Fibroblast of lung (primary cell): ENCODE measurements around the gene WFDC12. TPM values are rescaled to one million over a fixed set of nuclear protein-coding genes. Genes with fewer than 3 reads are reported as not detected.

Source experiments
- DNase-seq, 2 donors: peaks; one replicate each; pipeline versions ENCODE4 v3.0.0 to v3.0.0-alpha.2; 2010; ENCODE audit warnings: low read depth in 2 of 2
- H2AFZ ChIP-seq: 2 replicates; pipeline ENCODE4 v1.5.1; 2012; ENCODE audit warnings: low read length, control low read depth, inconsistent platforms
- H3K27ac ChIP-seq: 2 replicates; pipeline ENCODE4 v1.5.1; 2011; ENCODE audit warnings: low read length, control low read depth; ENCODE audit not compliant: insufficient read depth
- H3K27me3 ChIP-seq: 2 replicates; pipeline ENCODE4 v1.5.1; 2011; ENCODE audit warnings: mild to moderate bottlenecking, low read length; ENCODE audit not compliant: control insufficient read depth, insufficient read depth
- H3K36me3 ChIP-seq: 2 replicates; pipeline ENCODE4 v1.5.1; 2011; ENCODE audit warnings: low read length; ENCODE audit not compliant: control insufficient read depth, insufficient read depth
- H3K4me1 ChIP-seq: 2 replicates; pipeline ENCODE4 v1.5.1; 2011; ENCODE audit warnings: low read length; ENCODE audit not compliant: control insufficient read depth, insufficient read depth; ENCODE audit errors: extremely low read depth
- H3K4me2 ChIP-seq: 2 replicates; pipeline ENCODE4 v1.5.1; 2011; ENCODE audit warnings: low read length, control low read depth; ENCODE audit not compliant: insufficient read depth; ENCODE audit errors: extremely low read depth
- H3K4me3 ChIP-seq, 4 experiments: fragments of 200-600 bp in 1 of 4; sonication (generic) in 1 of 4; replicated peaks in 1 of 4; 2 replicates each; pipeline ENCODE4 v1.5.1; 2011 to 2016; ENCODE audit warnings: low read length in 4 of 4, low read depth in 3 of 4, mild to moderate bottlenecking in 3 of 4, control low read depth in 2 of 4, inconsistent platforms in 1 of 4, mixed read lengths in 1 of 4; ENCODE audit not compliant: insufficient read depth in 1 of 4; ENCODE audit errors: control extremely low read depth in 1 of 4
- H3K79me2 ChIP-seq: 2 replicates; pipeline ENCODE4 v1.5.1; 2012; ENCODE audit warnings: mild to moderate bottlenecking, low read length, inconsistent platforms; ENCODE audit not compliant: control insufficient read depth, insufficient read depth
- H3K9ac ChIP-seq: 2 replicates; pipeline ENCODE4 v1.5.1; 2011; ENCODE audit warnings: mild to moderate bottlenecking, low read length, control low read depth; ENCODE audit not compliant: insufficient read depth
- H3K9me3 ChIP-seq: 2 replicates; pipeline ENCODE4 v1.5.1; 2012; ENCODE audit warnings: low read depth, low read length; ENCODE audit not compliant: control insufficient read depth, insufficient read depth
- H4K20me1 ChIP-seq: 2 replicates; pipeline ENCODE4 v1.5.1; 2011; ENCODE audit warnings: low read length; ENCODE audit not compliant: control insufficient read depth, insufficient read depth; ENCODE audit errors: extremely low read depth
- EZH2 ChIP-seq: IDR thresholded peaks from 2 replicates; pipeline ENCODE4 v1.5.1; 2012; ENCODE audit warnings: low read length, control low read depth, mild to moderate bottlenecking; ENCODE audit errors: missing control alignments
- polyA plus RNA-seq, 2 donors: library from polyadenylated mRNA; depleted of rRNA in 1 of 2; stranded (reverse) in 1 of 2; unstranded in 1 of 2; fragments of >200 nt; gene quantifications; 2 replicates each; pipeline ENCODE4 v1.2.1, GENCODE V29; 2011 to 2012; ENCODE audit warnings: missing spikeins in 1 of 2
- total RNA-seq: library from RNA; depleted of rRNA; stranded (reverse); fragments of >200 nt; gene quantifications from 2 replicates; pipeline ENCODE4 v1.2.1, GENCODE V29; 2014
- TF ChIP-seq, protein P1 (sequence below), 2 donors: IDR thresholded peaks in 1 of 2; conservative IDR thresholded peaks in 1 of 2; 1 replicate in 1 of 2; 2 replicates in 1 of 2; pipeline ENCODE4 v1.5.1; 2011 to 2012; ENCODE audit warnings: low read length in 2 of 2, control low read depth in 1 of 2, inconsistent platforms in 1 of 2, low read depth in 1 of 2, mild to moderate bottlenecking in 1 of 2

WFDC12 gene
- total and polyA plus RNA-seq, 2 donors (not counting 1 experiment from before 2014, with no cell fraction given): not detected

DNA sequence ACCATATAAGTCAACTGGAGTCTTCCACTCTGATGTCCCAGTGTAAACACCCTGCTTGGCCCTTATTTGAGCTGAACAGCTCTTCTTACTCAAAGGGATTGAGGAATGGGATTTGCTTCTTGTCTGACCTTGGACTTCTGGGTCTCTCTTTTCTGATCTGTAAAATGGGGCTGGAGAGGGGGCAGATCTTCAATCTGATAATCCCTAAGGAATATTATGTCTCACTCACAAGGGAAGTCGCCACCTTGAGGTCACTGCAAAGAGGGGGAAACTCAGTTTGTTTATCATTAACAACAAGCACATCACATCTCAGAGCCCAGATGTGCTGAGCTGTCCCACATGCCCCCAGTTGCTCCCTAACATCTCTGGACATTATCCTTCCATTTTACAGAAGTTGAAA lies 38.4 kb downstream of the WFDC12 start:
- H3K9ac ChIP-seq: no peak overlapping the region
- H3K36me3 ChIP-seq: peaks cover 2% of the 10 kb centered on the region
- DNase-seq: no peak
- H2AFZ ChIP-seq: no peak overlapping the region
- no peak overlapping the region for H3K4me2 ChIP-seq
- H3K9me3 ChIP-seq: no peaks in the 10 kb centered on the region
- H4K20me1 ChIP-seq: no peaks in the 10 kb centered on the region
- no peak overlapping the region for H3K27ac ChIP-seq
- H3K79me2 ChIP-seq: no peaks in the 10 kb centered on the region
- peaks cover 5% of the 10 kb centered on the region for H3K4me1 ChIP-seq
- H3K27me3 ChIP-seq: no peaks in the 10 kb centered on the region
- H3K4me3 ChIP-seq: no peak overlapping the region
- TF ChIP-seq EZH2: no peak
- TF ChIP-seq, protein P1, sequence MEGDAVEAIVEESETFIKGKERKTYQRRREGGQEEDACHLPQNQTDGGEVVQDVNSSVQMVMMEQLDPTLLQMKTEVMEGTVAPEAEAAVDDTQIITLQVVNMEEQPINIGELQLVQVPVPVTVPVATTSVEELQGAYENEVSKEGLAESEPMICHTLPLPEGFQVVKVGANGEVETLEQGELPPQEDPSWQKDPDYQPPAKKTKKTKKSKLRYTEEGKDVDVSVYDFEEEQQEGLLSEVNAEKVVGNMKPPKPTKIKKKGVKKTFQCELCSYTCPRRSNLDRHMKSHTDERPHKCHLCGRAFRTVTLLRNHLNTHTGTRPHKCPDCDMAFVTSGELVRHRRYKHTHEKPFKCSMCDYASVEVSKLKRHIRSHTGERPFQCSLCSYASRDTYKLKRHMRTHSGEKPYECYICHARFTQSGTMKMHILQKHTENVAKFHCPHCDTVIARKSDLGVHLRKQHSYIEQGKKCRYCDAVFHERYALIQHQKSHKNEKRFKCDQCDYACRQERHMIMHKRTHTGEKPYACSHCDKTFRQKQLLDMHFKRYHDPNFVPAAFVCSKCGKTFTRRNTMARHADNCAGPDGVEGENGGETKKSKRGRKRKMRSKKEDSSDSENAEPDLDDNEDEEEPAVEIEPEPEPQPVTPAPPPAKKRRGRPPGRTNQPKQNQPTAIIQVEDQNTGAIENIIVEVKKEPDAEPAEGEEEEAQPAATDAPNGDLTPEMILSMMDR (conservative IDR thresholded peaks at IDR 0.05 in 1 of 2, IDR thresholded peaks at IDR 0.05 in 1 of 2; ENCODE audit: low read depth in 1 of 2, low read length in 2 of 2): no peak

DNA sequence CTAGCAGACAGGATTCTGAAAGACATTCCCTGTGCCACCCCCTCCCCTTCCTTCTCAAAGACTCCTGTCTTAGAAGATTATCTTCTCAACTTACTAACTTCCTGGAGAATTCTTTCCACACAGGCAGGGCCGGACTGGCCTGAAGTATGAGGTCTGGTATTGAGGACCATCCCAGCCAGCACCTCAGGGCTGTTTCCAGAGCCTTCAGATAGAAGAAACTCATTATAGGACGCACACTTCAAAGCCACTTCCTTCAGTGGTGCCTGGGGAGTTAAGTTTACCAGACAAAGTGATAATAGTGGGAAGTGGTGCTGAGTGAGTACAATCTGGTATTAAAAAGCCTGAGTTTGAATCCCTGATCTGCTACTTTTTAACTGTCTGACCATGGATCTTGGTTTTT lies 39.0 kb downstream of the WFDC12 start:
- H3K79me2 ChIP-seq: no peaks in the 10 kb centered on the region
- H3K4me3 ChIP-seq: no peak overlapping the region
- H3K9me3 ChIP-seq: no peaks in the 10 kb centered on the region
- H3K4me1 ChIP-seq: peaks cover 5% of the 10 kb centered on the region
- no peak overlapping the region for H2AFZ ChIP-seq
- peaks cover 2% of the 10 kb centered on the region for H3K36me3 ChIP-seq
- H3K27ac ChIP-seq: no peak overlapping the region
- TF ChIP-seq, protein P1 (conservative IDR thresholded peaks at IDR 0.05 in 1 of 2, IDR thresholded peaks at IDR 0.05 in 1 of 2; ENCODE audit: low read depth in 1 of 2, low read length in 2 of 2): no peak
- no peak for TF ChIP-seq EZH2
- H3K9ac ChIP-seq: no peak overlapping the region
- DNase-seq: no peak
- no peaks in the 10 kb centered on the region for H3K27me3 ChIP-seq
- H4K20me1 ChIP-seq: no peaks in the 10 kb centered on the region
- H3K4me2 ChIP-seq: no peak overlapping the region

DNA sequence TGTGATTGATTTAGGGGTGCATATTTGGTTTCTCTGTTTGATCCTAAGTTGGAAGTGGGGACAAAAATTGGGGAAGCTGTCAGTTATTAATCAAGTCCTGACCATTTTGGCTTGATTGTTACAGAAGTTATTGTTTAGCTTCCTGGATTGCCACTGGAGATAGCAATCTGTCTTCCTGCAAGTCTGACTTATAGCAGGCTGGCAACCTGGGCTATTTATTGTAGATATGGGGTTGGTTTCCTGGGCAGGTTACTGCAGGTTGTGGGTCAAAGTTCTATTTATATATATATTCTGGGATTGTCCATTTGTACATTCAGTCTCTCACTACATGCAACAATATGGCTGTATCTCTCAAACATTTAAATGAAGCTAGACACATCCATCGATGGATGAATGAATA lies 41.1 kb downstream of the WFDC12 start:
- no peak overlapping the region for H3K9ac ChIP-seq
- no peaks in the 10 kb centered on the region for H3K79me2 ChIP-seq
- H3K9me3 ChIP-seq: no peaks in the 10 kb centered on the region
- no peaks in the 10 kb centered on the region for H4K20me1 ChIP-seq
- H3K4me2 ChIP-seq: no peak overlapping the region
- H3K4me1 ChIP-seq: peaks cover 5% of the 10 kb centered on the region
- H3K27me3 ChIP-seq: no peaks in the 10 kb centered on the region
- no peak for DNase-seq
- peaks cover 2% of the 10 kb centered on the region for H3K36me3 ChIP-seq
- H2AFZ ChIP-seq: no peak overlapping the region
- no peak for TF ChIP-seq EZH2
- TF ChIP-seq, protein P1 (conservative IDR thresholded peaks at IDR 0.05 in 1 of 2, IDR thresholded peaks at IDR 0.05 in 1 of 2; ENCODE audit: low read depth in 1 of 2, low read length in 2 of 2): no peak
- H3K27ac ChIP-seq: no peak overlapping the region
- H3K4me3 ChIP-seq: no peak overlapping the region
